ENCODE results near the gene SLC35D1. TPM values are rescaled to one million over a fixed set of nuclear protein-coding genes. Genes with fewer than 3 reads are reported as not detected.

Gene SLC35D1
- total and polyA plus RNA-seq, 2 of the 13 experiments (the other 11 are each of a cell fraction or from before 2014, with no cell fraction given): 12.4 to 41.5 TPM

DNA sequence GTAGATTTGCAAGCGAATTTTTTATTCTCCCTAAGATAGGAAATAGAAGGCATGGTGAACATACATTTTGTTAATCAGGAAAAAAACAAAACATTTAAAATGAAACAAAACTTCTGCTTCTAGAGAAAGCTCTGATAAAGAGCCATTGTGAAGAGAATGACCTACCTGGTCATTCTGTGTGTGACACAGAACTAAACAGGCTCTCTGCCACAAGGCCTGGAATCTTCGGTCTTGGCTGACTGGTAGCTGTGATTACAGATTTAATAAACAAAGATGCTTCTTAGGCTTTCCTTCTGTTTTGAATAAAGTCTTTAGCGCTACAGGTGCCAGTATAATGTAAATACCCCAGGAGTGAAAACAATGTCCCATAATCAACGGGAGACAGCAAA, 22.1 kb downstream of the SLC35D1 start:
- peaks cover 2 to 21% of the 10 kb centered on the region in 2 experiments; a peak in 4 of 5 replicates for H3K36me3 ChIP-seq (replicated peaks in 1 of 2; ENCODE audit: control insufficient read depth in 1 of 2, insufficient read depth in 2 of 2, low read length in 2 of 2)
- H3K4me2 ChIP-seq (ENCODE audit: low read depth, low read length): no peak overlapping the region
- ChIA-PET CTCF (ENCODE audit: low intra/inter-chr PET ratio, low total read pairs) (no interaction called here), POLR2A (no interaction called here)
- intact Hi-C loops (cut with micrococcal nuclease; ENCODE audit: unreplicated experiment) (no loop called here), in situ Hi-C loops (cut with HindIII; ENCODE audit: extremely low pct_ligation_motif_present, low pct_unique_long_range_greater_than_20kb) (no loop called here)
- FAIRE-seq (no peak), DNase-seq (ENCODE audit: low spot score) (no peak), ATAC-seq (no peak)
- H3K9ac ChIP-seq (ENCODE audit: insufficient read depth, low read depth, low read length): no peak overlapping the region
- TF ChIP-seq CBX1 (IDR thresholded peaks at IDR 0.05; ENCODE audit: low read depth) (no peak), RFX5 (IDR thresholded peaks at IDR 0.05; ENCODE audit: low read depth, low read length) (no peak), FOSL2 (CRISPR knock-in tag; IDR thresholded peaks at IDR 0.05) (no peak), SRSF4 (IDR thresholded peaks at IDR 0.05; ENCODE audit: low read depth, low read length, poor library complexity, severe bottlenecking) (no peak), ZIK1 (CRISPR knock-in tag; IDR thresholded peaks at IDR 0.05; ENCODE audit: borderline replicate concordance, low read depth) (no peak), MBNL3 (CRISPR knock-in tag; conservative IDR thresholded peaks at IDR 0.05) (no peak), ZNF256 (CRISPR knock-in tag; conservative IDR thresholded peaks at IDR 0.05) (no peak), FOXO1 (CRISPR knock-in tag; IDR thresholded peaks at IDR 0.05) (no peak), EZH2 (conservative IDR thresholded peaks at IDR 0.05; ENCODE audit: low read depth, low read length) (no peak), JARID2 (CRISPR knock-in tag; IDR thresholded peaks at IDR 0.05; ENCODE audit: insufficient replicate concordance) (no peak), NCOA5 (CRISPR knock-in tag; IDR thresholded peaks at IDR 0.05) (no peak), MIER3 (CRISPR knock-in tag; IDR thresholded peaks at IDR 0.05; ENCODE audit: borderline replicate concordance) (no peak), POLR2G (IDR thresholded peaks at IDR 0.05; ENCODE audit: low read depth, low read length) (no peak)
- TF ChIP-seq, protein P1, sequence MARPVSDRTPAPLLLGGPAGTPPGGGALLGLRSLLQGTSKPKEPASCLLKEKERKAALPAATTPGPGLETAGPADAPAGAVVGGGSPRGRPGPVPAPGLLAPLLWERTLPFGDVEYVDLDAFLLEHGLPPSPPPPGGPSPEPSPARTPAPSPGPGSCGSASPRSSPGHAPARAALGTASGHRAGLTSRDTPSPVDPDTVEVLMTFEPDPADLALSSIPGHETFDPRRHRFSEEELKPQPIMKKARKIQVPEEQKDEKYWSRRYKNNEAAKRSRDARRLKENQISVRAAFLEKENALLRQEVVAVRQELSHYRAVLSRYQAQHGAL (CRISPR knock-in tag; IDR thresholded peaks at IDR 0.05; ENCODE audit: not compliant biosample characterization): no peak
- TF ChIP-seq, protein P2, sequence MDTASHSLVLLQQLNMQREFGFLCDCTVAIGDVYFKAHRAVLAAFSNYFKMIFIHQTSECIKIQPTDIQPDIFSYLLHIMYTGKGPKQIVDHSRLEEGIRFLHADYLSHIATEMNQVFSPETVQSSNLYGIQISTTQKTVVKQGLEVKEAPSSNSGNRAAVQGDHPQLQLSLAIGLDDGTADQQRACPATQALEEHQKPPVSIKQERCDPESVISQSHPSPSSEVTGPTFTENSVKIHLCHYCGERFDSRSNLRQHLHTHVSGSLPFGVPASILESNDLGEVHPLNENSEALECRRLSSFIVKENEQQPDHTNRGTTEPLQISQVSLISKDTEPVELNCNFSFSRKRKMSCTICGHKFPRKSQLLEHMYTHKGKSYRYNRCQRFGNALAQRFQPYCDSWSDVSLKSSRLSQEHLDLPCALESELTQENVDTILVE (CRISPR knock-in tag; IDR thresholded peaks at IDR 0.05): no peak
- TF ChIP-seq, protein P3, sequence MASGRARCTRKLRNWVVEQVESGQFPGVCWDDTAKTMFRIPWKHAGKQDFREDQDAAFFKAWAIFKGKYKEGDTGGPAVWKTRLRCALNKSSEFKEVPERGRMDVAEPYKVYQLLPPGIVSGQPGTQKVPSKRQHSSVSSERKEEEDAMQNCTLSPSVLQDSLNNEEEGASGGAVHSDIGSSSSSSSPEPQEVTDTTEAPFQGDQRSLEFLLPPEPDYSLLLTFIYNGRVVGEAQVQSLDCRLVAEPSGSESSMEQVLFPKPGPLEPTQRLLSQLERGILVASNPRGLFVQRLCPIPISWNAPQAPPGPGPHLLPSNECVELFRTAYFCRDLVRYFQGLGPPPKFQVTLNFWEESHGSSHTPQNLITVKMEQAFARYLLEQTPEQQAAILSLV (CRISPR knock-in tag; IDR thresholded peaks at IDR 0.05; ENCODE audit: borderline replicate concordance): no peak
- TF ChIP-seq, protein P4, sequence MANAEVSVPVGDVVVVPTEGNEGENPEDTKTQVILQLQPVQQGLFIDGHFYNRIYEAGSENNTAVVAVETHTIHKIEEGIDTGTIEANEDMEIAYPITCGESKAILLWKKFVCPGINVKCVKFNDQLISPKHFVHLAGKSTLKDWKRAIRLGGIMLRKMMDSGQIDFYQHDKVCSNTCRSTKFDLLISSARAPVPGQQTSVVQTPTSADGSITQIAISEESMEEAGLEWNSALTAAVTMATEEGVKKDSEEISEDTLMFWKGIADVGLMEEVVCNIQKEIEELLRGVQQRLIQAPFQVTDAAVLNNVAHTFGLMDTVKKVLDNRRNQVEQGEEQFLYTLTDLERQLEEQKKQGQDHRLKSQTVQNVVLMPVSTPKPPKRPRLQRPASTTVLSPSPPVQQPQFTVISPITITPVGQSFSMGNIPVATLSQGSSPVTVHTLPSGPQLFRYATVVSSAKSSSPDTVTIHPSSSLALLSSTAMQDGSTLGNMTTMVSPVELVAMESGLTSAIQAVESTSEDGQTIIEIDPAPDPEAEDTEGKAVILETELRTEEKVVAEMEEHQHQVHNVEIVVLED (CRISPR knock-in tag; IDR thresholded peaks at IDR 0.05; ENCODE audit: borderline replicate concordance): no peak
- WGBS (ENCODE audit: low lambda C conversion rate): 98% methylated on average over 4 of the region's 4 CpGs
- no peaks in the 10 kb centered on the region for H3K4me1 ChIP-seq (ENCODE audit: insufficient read depth, low read length)
- no peak overlapping the region for H3K27ac ChIP-seq (ENCODE audit: extremely low read length, insufficient read depth, low read length)
- H3K79me2 ChIP-seq (ENCODE audit: insufficient read depth, low read length): no peaks in the 10 kb centered on the region
- BruUV-seq (replicated peaks): no TSS peak
- no peaks in the 10 kb centered on the region for H3K27me3 ChIP-seq (ENCODE audit: control insufficient read depth in 1 of 2, insufficient read depth in 2 of 2, low read length in 2 of 2)
- no peaks in the 10 kb centered on the region for H4K20me1 ChIP-seq (ENCODE audit: insufficient read depth, low read length)
- no peak overlapping the region for H3K4me3 ChIP-seq (replicated peaks in 1 of 3; ENCODE audit: insufficient read depth in 1 of 3, low read depth in 2 of 3, low read length in 3 of 3)
- no peaks in the 10 kb centered on the region for H3K9me3 ChIP-seq (ENCODE audit: low read length)
- no peak overlapping the region for H2AFZ ChIP-seq (ENCODE audit: low read length)
